AG20443 (cell line): ENCODE data around the gene TBX21.

Experiments used
- DNase-seq: peaks from one replicate; pipeline ENCODE4 v3.0.0; 2012; ENCODE audit warnings: low spot score, mixed read lengths

The TBX21 gene, protein sequence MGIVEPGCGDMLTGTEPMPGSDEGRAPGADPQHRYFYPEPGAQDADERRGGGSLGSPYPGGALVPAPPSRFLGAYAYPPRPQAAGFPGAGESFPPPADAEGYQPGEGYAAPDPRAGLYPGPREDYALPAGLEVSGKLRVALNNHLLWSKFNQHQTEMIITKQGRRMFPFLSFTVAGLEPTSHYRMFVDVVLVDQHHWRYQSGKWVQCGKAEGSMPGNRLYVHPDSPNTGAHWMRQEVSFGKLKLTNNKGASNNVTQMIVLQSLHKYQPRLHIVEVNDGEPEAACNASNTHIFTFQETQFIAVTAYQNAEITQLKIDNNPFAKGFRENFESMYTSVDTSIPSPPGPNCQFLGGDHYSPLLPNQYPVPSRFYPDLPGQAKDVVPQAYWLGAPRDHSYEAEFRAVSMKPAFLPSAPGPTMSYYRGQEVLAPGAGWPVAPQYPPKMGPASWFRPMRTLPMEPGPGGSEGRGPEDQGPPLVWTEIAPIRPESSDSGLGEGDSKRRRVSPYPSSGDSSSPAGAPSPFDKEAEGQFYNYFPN

DNA sequence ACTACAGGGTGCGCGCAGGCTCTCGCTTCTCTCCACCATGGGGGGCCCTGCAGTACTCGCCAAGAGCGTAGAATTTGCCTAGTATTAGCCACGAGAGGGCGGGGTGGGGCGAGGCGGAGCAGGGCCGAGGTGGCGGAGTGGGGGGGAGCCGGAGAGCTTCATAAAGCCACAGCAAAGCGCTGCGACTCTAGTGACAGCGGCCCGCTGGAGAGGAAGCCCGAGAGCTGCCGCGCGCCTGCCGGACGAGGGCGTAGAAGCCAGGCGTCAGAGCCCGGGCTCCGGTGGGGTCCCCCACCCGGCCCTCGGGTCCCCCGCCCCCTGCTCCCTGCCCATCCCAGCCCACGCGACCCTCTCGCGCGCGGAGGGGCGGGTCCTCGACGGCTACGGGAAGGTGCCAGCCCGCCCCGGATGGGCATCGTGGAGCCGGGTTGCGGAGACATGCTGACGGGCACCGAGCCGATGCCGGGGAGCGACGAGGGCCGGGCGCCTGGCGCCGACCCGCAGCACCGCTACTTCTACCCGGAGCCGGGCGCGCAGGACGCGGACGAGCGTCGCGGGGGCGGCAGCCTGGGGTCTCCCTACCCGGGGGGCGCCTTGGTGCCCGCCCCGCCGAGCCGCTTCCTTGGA lies at the start of gene TBX21:
TSS of gene TBX21 (plus strand) at position 190 of the 627 bp plus-strand sequence. CDS start at position 409, 219 bp downstream.
- peak; percentile 66 for DNase-seq

DNA sequence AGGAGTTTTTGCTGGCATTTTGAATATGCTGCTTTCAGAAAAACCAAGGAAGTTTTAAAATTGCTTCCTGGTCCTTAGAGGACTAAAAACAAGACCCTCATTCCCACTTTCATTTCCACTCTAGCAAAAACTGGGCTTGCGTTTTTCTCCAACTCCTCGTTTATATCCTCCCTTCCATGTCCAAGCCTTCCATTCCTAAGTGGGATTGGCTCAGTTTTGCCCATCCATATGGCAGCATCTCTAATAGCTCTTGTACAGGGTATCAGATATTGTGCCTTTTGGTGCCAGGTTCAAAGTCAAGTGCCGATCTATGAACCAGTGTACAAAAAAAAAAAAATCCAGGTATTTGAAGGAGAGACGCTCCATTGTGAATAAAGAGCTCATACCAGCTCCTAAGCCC lies 49.0 kb upstream of the TBX21 start:
- no peak for DNase-seq

DNA sequence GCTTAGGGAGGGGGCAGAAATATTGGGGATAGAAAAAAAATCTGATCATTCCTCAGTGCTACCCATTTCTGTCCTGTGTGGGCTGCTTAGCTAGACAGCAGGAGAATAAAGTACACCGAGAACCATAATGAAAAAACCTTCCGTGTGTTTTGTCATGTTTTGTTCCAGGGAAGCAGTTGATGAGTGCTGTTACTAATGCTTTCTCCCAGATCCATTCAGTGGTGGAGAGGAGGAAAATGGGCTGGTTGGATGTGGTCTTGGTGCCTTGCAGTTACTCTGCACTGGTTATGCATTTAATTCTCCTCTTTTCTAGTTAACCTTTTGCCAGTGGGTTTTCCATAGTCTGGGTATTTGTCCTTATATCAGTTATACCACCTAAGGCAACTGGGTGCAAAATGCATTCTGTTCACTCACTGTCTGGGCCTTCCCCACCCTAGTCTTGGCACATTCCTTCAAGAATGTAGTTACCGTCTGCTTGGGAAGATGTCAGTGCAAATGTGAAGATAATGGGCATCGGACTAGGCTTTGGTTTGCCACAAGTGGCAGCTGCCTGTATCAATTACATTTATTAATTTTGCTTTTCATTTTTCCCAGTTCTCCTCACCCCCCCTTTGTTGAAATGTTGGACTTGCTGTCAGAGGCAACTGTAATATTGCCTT lies 48.4 kb upstream of the TBX21 start:
- no peak for DNase-seq

DNA sequence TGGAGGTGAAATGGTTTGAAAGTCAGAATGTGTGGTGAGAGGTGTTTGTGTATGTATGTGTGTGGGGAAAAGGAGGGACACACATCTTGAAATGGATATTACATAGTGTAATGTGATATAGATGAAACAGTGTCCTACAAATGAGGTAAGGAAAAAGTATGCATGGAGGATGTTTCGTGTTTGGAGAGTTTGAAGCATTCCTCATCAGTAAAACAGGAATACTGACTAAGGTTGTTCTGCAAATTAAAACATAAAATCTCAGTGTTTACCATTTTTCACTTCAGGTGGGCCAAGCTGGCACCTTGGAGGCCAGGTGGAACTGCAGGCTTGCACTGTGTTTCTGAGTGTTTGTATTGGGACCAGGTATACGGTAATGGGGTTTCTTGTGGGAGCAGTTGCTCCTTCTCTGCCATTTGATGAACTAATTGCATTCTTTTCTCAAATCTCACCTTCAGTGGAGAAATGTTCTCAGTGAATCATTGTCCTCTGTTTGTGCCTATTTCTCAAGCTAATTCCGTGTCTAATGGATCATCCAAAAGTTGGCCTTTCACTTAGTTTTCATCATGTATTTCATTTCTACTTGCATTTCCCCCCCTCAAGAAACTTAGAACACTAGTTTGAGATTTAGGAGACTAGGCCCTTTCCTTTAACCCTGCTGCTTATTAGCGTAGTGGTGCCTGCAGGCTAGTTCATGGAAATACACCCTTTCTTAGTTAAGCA lies 47.3 kb upstream of the TBX21 start:
- no peak for DNase-seq

DNA sequence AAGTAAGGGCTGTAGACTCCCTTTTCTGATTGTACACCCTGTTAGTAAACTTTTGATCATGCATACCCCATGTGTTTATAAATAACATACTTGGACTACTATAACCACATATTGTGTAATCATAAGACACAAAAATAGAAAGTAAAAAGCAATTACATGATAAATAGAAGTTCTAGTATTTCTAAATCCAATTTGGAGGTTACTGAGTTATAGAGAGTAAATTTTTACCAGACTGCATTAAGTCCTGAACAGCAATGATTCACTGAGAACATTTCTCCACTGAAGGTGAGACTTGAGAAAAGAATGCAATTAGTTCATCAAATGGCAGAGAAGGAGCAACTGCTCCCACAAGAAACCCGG lies 46.8 kb upstream of the TBX21 start:
- peak; percentile 40 for DNase-seq

DNA sequence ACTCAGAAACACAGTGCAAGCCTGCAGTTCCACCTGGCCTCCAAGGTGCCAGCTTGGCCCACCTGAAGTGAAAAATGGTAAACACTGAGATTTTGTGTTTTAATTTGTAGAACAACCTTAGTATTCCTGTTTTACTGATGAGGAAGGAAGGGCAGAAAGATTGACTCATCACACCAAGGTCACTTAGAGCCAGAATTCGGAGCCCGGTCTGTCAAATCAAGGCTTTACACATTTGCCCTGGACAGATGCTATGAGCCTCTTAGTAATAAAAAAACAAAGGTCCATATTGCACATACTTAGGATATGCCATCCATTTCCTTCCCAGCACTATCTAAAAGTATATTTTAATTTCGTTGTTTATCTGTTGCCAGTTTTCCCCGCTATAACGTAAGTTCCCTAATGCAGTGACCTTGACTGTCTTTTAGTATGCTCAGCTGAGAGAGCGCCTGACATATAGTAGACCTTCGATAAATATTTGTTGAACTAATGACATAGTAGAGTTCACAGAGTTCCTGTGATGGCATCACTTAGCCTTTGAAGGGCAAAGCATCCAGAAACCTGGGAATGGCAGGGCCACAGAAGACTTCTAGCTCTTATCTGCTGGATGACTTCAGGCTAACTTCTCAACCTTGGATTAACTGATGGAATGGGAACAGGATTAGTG lies 46.2 kb upstream of the TBX21 start:
- no peak for DNase-seq

DNA sequence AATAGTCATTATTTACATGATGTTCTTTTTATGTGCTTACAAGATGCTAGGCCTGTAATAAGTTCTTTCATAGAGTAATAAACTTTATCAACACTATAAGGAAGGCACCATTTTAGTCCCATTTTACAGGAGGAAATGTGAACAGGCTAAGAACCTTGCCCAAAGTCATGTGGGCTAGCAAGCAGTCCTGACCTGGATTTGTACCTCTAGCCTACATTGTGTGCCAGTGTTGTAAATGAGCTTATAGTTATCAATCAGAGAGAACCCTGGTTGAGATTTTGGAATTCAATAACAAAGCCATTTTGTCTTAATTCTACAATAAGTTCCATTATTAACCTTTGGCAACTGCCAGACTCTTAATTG lies 45.7 kb upstream of the TBX21 start:
- no peak for DNase-seq

DNA sequence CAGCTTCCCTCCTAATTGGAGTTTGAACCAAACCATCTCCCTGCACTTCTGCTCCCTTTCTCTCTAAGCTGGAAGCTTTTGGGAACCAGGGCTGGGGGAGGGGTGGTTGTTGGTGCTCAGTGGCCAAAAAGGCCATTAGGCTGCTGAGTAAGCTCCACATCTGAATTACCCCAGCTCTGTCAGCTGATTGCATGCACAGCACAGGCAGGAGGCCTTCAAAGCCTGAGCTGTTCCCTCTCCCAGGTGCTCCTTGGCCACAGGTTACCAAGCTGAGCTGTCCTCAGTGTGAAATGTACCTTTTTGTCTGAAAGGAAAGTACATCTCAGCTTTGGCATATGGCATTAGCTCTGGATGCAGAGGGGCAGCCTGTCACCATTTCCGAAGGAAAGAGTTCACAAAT lies 45.3 kb upstream of the TBX21 start:
- no peak for DNase-seq

DNA sequence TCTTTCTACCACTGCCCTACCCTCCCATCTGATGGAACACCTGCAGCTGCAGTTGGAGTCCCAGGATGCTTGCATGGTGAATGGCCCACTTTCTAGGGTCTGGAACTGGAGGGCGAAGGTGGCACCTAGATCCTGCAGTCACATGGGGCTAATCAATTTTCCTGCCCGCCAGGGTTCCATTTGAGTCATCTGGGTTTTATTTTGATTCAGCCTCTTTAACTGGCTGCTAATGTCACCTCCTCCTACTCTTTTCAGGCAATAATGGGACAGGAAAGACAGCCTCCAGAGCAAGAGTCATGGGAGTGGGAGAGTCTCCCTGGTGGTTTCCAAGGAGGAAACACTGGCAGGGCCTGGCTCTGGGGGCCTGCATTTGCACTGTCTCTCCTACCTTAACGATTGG lies 42.9 kb upstream of the TBX21 start:
- DNase-seq, result no peak

DNA sequence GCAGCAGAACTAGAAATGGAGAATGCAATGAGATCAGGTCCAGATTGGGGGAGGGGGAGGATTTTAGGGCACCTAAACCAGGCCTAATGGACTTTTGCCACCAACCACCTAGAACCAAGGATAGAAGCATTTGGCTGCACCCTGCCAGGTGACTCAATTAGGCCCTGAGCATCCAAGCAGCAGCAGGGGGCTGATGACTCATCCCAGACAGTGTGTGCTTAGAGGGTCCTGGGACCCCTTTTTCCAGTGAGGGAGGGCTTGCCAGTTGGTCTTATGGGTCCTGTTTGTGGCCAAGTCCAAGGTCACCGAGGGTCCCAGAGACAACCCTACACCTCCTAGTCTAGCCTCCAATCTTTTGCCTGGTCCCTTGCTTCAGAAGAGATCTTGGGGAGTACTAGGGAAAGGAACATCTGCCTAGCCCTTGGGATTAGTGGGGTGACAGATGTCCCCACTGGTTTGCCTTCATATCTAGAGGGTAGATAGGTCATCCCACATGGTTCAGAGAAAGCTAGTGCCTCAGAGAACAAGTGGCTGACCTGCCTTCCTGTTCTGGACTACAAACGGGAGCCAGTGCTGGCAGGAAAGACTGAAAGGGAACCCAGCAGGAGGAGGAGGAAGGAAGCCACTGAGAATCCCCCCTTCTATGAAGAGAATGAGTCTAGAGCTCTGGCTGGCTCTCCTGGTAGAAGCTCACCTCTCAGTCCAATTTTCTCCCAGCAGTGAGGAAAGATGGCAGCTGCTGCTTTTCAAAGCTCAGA lies 40.7 kb upstream of the TBX21 start:
- no peak for DNase-seq

DNA sequence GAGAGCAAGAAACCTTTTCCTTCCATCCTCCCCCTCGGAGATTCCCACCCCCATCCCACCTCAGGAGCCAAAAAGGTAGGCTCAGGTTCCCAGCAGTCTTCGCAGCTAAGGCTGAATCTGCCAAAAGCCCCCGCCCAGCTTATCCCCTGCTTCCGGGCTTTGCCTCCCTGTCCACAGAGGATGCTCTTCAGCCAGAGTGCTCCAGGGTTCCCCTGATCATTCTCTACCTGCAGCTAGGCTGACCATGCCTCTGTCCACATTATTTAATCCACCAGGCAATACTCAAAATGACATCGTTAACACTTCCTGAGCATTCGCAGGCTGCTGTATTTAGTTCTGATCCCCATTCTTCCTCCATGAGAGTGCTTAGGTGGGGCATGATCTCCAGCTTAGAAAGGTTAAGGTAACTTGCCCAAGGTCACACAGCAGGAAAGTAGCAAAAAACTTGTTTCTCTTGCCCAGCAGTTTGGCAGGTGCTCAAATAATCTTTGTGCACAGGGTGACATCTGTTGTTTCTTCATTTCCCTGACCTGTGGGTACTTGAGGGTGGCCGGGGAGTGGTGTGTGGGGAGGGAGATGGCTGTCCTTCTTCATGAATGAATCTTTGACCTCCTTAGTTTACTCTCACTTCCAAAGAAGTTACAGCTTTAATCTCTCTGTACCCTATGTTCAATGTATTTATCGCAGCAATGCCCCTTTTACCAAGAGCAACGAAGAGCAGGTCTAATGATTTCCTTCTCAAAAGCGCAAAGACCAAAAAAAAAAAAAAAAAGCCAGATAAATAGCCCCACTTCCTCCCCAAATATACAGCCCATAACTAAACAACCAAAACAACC lies 39.9 kb upstream of the TBX21 start:
- DNase-seq, result no peak

DNA sequence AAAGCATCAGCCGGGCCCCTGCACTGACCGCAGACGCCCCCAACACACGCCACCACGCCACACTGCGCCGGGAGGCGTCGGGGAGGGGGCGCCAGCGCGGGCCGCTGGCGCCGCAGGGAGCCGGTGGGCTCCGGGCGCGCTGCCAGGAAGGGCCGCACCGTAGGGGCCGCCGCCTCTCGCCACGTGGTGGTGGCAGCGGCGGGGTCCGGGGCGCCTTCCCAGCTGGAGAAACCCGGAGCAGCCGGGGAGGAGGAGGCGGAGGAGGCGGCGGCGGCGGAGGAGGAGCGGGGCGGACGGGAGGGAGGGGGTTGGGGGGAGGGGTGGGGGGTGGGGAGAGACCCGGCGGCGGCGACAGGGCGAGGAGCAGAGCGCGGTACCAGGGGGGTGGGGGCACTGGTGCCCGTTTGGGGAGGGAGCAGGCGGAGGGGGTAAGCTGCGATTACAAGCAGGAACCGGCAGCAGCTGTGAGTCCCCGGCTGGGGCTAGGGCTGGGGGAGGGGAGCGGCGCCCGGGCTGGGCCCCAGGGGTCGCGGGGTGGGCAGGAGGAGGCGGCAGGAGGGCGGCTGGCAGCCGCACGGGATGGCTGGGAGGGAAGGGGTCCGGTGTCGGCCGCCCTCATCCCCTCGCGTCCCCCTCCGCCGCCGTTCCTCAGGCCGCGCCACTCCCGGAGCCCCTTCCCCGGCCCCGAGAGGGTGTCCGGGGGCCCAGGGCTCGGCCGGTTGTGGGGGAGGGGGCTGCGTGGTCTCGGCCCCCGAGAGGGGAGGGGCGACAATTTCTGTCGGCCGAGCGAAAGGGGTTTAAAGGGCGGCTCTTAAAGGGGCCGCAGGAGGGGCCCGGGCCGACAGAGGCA lies 39.1 kb upstream of the TBX21 start, which contains the start of gene TBKBP1:
TSS of gene TBKBP1 (plus strand) at position 431 of the 850 bp plus-strand sequence. CDS start 1,952 bp downstream, outside the sequence.
- DNase-seq, result peak; percentile 69

DNA sequence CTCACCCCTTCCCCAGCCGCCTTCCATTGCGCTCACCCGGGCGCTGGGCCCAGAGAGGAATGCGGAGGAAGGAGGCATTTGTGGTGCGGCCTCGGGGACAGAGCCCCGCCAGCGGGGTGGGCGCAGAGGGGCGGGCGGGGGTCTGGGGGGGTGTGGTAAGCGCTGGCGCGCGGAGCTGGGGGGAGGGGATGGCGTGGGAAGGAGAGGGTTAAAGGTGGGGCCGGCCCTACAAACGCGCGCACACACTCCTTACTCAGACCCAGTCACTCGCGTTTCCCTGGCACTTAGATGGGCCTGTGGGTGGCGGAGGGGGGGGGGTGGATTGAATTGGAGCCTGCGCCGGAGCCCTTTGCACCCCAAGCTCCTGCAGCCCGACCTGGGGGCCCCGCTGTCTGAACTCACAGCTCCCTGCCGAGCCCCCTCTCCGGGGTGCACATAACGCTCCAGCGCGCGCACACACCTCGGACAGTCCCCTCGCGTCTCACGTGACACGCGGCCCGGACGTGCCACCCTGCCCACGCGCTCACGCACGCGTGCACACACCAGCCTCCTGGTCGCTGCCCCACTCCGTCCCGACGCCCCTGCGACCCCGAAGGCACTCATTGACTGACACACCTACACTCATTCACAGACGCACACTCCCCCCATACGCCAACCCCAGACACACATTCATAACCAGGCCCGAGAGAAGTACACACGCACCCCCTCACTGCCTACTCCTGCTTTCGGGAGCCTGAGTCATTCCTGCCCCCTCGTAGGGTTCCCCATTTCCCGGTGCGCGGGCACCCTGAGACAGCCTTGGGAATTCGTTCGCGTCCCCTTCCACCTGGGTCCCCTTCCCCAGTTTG lies 38.2 kb upstream of the TBX21 start:
- peak; percentile 88 for DNase-seq

DNA sequence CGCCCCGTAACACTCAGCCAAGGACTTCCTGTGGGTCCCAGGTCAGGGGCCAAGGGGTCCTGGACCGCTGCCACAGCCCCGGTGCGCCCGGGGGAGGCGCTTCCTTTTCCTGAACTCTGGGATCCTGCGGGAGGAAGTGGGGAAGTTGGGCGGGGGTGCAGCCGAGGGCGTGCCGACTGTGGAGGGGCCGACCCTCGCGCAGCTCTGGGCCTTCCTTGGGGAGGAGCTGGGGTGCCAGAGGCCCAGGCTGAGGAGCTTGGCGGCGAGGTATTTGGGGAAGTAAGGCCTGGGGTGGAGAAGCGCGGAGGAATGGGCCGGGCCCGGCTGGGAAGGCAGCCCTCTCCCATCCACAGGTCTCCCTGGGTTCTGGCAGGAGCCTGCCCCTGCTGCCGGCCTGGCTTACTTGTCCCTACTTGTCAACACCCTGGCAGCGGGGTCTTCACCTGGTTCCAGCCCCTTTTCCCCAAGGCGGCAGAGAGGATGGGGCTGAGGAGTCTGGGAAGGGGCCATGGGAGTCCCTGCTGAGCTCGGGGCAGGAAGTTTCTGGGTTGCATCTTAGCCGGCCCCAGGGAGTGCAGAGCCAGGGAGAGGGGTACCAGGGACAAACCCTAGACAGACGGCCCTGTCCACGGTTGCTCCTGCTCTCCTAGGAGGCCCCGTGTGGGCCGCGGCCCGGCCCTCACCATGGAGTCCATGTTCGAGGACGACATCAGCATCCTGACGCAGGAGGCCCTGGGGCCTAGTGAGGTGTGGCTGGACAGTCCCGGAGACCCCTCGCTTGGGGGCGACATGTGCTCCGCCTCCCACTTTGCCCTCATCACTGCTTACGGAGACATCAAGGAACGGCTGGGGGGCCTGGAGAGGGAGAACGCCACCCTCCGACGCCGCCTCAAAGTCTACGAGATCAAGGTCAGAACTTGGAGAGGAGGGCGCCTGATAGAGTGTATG lies 37.3 kb upstream of the TBX21 start:
- peak; percentile 29 for DNase-seq

DNA sequence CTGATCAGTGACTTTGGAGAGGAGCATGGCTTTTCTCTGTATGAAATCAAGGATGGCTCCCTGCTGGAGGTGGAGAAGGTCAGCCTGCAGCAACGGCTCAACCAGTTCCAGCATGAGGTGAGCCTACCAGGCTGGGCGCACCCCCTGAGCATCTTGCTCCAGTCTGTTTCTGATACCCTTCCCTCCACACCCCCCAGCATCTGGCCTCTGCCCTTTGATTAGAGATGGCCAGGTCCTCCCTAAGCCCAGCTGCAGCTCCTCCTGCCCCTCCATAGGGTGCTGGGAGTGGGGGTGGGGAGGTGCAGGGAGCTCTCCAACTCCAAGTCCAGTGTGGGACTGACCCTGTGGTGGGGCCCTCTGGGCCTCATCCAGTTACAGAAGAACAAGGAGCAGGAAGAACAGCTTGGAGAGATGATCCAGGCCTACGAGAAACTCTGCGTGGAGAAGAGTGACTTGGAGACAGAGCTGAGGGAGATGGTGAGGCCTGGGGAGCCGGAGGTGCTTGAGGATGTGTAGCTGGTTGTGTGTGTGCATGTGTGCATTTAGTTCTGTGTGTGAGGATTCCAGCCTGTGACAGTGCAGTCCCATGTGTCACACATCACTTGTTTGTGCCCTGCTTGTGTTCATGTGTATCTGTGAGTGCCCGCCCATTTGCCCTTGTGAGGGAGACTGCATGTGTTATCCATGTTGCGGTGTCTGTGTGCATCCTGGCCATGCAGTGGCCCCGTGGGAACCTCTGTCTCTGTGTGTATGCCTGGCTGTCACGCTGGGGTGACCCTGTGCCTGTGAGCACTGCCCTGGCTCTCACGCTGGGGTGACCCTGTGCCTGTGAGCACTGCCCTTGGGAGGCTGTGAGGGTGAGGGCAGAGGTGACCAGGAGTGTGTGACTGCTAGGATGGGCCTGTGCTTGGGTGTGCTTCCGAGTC lies 36.1 kb upstream of the TBX21 start:
- no peak for DNase-seq
